GM23338 (cell line): ENCODE data around the gene OLAH. TPM values are rescaled to one million over a fixed set of nuclear protein-coding genes. Genes with fewer than 3 reads are reported as not detected.
"Not testable (repeated sequence)": the region's sequence is repeated elsewhere in the genome, so short reads cannot be mapped to it uniquely, and the experiment has no call there.

Experiments used
- ATAC-seq: fragments of 200-7000 bp; cut with Tn5 transposase; 3 replicates; pipeline ENCODE4 v1.9.1; 2020
- DNase-seq: peaks from one replicate; pipeline ENCODE4 v3.0.0-alpha.2; 2015; ENCODE audit warnings: low spot score
- H2AFZ ChIP-seq: fragments of 200-600 bp; sonication (generic); 2 replicates; pipeline ENCODE4 v1.8.0; 2016; ENCODE audit warnings: antibody characterized with exemption, mild to moderate bottlenecking, moderate library complexity
- H3F3A ChIP-seq: fragments of 200-600 bp; sonication (generic); replicated peaks from 2 replicates; pipeline ENCODE4 v1.8.0; 2017; ENCODE audit warnings: antibody characterized with exemption, mixed run types, low read depth
- H3K27ac ChIP-seq: fragments of 200-600 bp; sonication (generic); 2 replicates; pipeline ENCODE4 v1.6.1; 2016; ENCODE audit warnings: low read depth
- H3K27me3 ChIP-seq: fragments of 200-600 bp; sonication (generic); 2 replicates; pipeline ENCODE4 v1.8.0; 2016; ENCODE audit warnings: mild to moderate bottlenecking, mixed run types, moderate library complexity; ENCODE audit not compliant: insufficient read depth
- H3K36me3 ChIP-seq: fragments of 200-600 bp; sonication (generic); 2 replicates; pipeline ENCODE4 v1.8.0; 2016; ENCODE audit warnings: mild to moderate bottlenecking; ENCODE audit not compliant: insufficient read depth
- H3K4me1 ChIP-seq: fragments of 200-600 bp; sonication (generic); 2 replicates; pipeline ENCODE4 v1.8.0; 2016; ENCODE audit warnings: mild to moderate bottlenecking, moderate library complexity; ENCODE audit not compliant: insufficient read depth
- H3K4me2 ChIP-seq: fragments of 200-600 bp; sonication (generic); 2 replicates; pipeline ENCODE4 v1.7.1; 2017; ENCODE audit warnings: mixed run types
- H3K4me3 ChIP-seq: fragments of 200-600 bp; sonication (generic); 2 replicates; pipeline ENCODE4 v1.6.1; 2016; ENCODE audit warnings: mixed run types
- H3K79me2 ChIP-seq: fragments of 200-600 bp; sonication (generic); replicated peaks from 2 replicates; pipeline ENCODE4 v1.8.0; 2017; ENCODE audit warnings: mild to moderate bottlenecking; ENCODE audit not compliant: insufficient read depth
- H3K9me2 ChIP-seq: fragments of 200-600 bp; sonication (generic); 2 replicates; pipeline ENCODE4 v1.8.0; 2017; ENCODE audit not compliant: insufficient read depth
- H4K20me1 ChIP-seq: fragments of 200-600 bp; sonication (generic); replicated peaks from 2 replicates; pipeline ENCODE4 v1.8.0; 2017; ENCODE audit warnings: mild to moderate bottlenecking; ENCODE audit not compliant: insufficient read depth
- H3K27ac Mint-ChIP-seq: 2 replicates; pipeline ENCODE4 v1.8.0; 2020; ENCODE audit warnings: inconsistent platforms, mild to moderate bottlenecking, moderate library complexity, mixed read lengths
- H3K27me3 Mint-ChIP-seq: 3 replicates; pipeline ENCODE4 v1.8.0; 2022; ENCODE audit warnings: low read depth, mild to moderate bottlenecking, moderate library complexity, mixed read lengths, inconsistent platforms; ENCODE audit not compliant: insufficient read depth, poor library complexity
- H3K36me3 Mint-ChIP-seq: 3 replicates; pipeline ENCODE4 v1.8.0; 2021; ENCODE audit warnings: low read depth, mild to moderate bottlenecking, inconsistent platforms, moderate library complexity, mixed read lengths
- H3K4me1 Mint-ChIP-seq: 3 replicates; pipeline ENCODE4 v1.8.0; 2020; ENCODE audit warnings: mild to moderate bottlenecking, inconsistent platforms, mixed read lengths
- H3K4me3 Mint-ChIP-seq: 3 replicates; pipeline ENCODE4 v1.8.0; 2021; ENCODE audit warnings: moderate library complexity, mild to moderate bottlenecking, inconsistent platforms, mixed read lengths
- H3K9me3 Mint-ChIP-seq: 3 replicates; pipeline ENCODE4 v1.8.0; 2020; ENCODE audit warnings: moderate library complexity, mild to moderate bottlenecking, inconsistent platforms, mixed read lengths
- ETS1 ChIP-seq: IDR thresholded peaks from 2 replicates; pipeline ENCODE4 v1.6.1; 2016; ENCODE audit warnings: antibody characterized with exemption
- EZH2phosphoT487 ChIP-seq: fragments of 200-600 bp; sonication (generic); IDR thresholded peaks from one replicate; pipeline ENCODE4 v1.8.1; 2018; ENCODE audit warnings: antibody characterized with exemption; ENCODE audit not compliant: unreplicated experiment
- STAT1 ChIP-seq: IDR thresholded peaks from one replicate; pipeline ENCODE4 v1.6.1; 2016; ENCODE audit warnings: antibody characterized with exemption; ENCODE audit not compliant: unreplicated experiment
- ZNF114 ChIP-seq: fragments of 250-450 bp; sonication (Bioruptor Pico); IDR thresholded peaks from 2 replicates; pipeline ENCODE4 v1.5.0; 2020; ENCODE audit warnings: mild to moderate bottlenecking, moderate library complexity
- ZNF462 ChIP-seq: fragments of 250-450 bp; sonication (Bioruptor Pico); IDR thresholded peaks from 2 replicates; pipeline ENCODE4 v1.5.0; 2020; ENCODE audit warnings: mild to moderate bottlenecking, moderate library complexity
- polyA plus RNA-seq: library from polyadenylated mRNA; unstranded; fragments of >200 nt; fragmentation: Nextera tagmentation; extraction: Ambion mirVana; gene quantifications from 2 replicates; pipeline ENCODE4 v1.2.1, GENCODE V29; 2016
- total RNA-seq: library from RNA; depleted of rRNA; stranded (reverse); fragments of >200 nt; shearing (Covaris generic); gene quantifications from 2 replicates; pipeline ENCODE4 v1.2.3, GENCODE V29; 2014

OLAH gene
- total and polyA plus RNA-seq, 2 experiments from 2014 or later: not detected

DNA sequence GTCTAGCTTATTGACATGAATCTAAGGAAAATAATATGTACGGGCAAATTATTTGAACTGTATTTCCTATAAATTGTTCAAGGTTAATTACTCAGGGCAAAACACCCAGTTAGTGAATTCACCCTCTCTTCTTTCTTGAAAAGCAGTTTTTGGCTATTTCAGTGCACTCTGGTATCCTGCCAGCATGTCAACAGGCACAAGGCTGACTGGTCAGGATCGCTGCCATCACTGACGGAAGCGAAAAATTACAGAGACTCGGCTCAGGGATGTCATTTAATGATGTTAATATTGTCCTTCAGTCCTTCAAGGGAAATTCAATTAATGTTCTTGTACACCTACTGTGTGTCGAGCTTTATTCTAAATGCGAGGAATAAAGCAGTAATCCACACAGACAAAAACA is 28.3 kb upstream of the OLAH start:
- H3K9me2 ChIP-seq: no peaks in the 10 kb centered on the region
- TF ChIP-seq EZH2phosphoT487: no peak
- TF ChIP-seq ZNF462: no peak
- no peak for TF ChIP-seq ETS1
- TF ChIP-seq STAT1: no peak
- TF ChIP-seq ZNF114 (CRISPR knock-in tag): no peak
- Mint-ChIP-seq H3K27ac (no peak overlapping the region), H3K4me1 (0 out of 3 replicates have a peak, but pooled peaks cover 8% of the 10 kb centered on the region), H3K36me3 (no peaks in the 10 kb centered on the region), H3K27me3 (peaks cover 5% of the 10 kb centered on the region), H3K9me3 (no peaks in the 10 kb centered on the region), H3K4me3 (no peak overlapping the region)
- no peak for DNase-seq
- H3F3A ChIP-seq: no peaks in the 10 kb centered on the region
- no peaks in the 10 kb centered on the region for H3K36me3 ChIP-seq
- no peaks in the 10 kb centered on the region for H4K20me1 ChIP-seq
- no peak overlapping the region for H2AFZ ChIP-seq
- H3K79me2 ChIP-seq: no peaks in the 10 kb centered on the region
- H3K27ac ChIP-seq: no peak overlapping the region
- H3K4me1 ChIP-seq: no peaks in the 10 kb centered on the region
- H3K4me2 ChIP-seq: no peak overlapping the region
- no peak for ATAC-seq
- no peaks in the 10 kb centered on the region for H3K27me3 ChIP-seq
- H3K4me3 ChIP-seq: no peak overlapping the region

DNA sequence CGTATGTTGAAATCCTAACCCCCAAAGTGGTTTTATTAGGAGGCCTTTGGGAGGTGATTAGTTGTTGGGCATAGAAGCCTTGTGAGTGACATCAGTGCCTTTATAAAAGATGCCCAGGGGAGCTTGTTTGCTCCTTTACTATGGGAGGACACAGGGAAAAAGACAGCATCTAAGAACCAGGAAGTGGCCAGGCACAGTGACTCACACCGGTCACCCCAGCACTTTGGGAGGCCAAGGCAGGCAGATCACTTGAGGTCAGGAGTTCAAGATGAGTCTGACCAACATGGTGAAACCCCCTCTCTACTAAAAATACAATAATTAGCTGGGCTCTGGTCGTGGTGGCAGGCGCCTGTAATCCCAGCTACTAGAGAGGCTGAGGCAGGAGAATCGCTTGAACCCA is 22.8 kb upstream of the OLAH start:
- H4K20me1 ChIP-seq, H3K9me3 Mint-ChIP-seq, H2AFZ ChIP-seq, H3K27ac ChIP-seq, H3K4me2 ChIP-seq, H3K27me3 ChIP-seq, H3K4me1 Mint-ChIP-seq, ATAC-seq, H3K36me3 ChIP-seq, H3K27me3 Mint-ChIP-seq, H3K9me2 ChIP-seq, H3K79me2 ChIP-seq, H3K27ac Mint-ChIP-seq, DNase-seq, H3F3A ChIP-seq, H3K4me3 Mint-ChIP-seq, H3K36me3 Mint-ChIP-seq, H3K4me3 ChIP-seq, H3K4me1 ChIP-seq: not testable (repeated sequence)

DNA sequence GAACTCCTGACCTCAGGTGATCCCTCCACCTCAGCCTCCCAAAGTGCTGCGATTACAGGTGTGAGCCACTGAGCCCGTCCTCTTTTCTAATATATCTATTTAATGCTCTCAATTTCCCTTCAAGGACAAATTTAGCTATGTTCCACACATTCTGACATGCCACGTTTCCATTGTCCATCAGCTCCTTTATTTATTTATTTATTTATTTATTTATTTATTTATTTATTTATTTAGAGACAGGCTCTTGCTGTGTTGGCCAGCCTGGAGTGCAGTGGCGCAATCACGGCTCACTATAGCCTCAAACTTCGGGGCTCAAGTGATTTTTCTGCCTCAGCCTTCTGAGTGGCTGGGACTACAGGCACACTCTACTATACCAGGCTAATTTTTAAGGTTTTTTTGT is 20.7 kb upstream of the OLAH start:
- H3K36me3 Mint-ChIP-seq, H3K36me3 ChIP-seq, H3K27me3 Mint-ChIP-seq, H3K4me1 Mint-ChIP-seq, DNase-seq, H2AFZ ChIP-seq, H4K20me1 ChIP-seq, H3K9me3 Mint-ChIP-seq, H3K4me3 ChIP-seq, H3K4me2 ChIP-seq, H3K79me2 ChIP-seq, H3K9me2 ChIP-seq, H3F3A ChIP-seq, H3K27ac ChIP-seq, H3K27ac Mint-ChIP-seq, ATAC-seq, H3K27me3 ChIP-seq, H3K4me3 Mint-ChIP-seq, H3K4me1 ChIP-seq: not testable (repeated sequence)
